HL-60 (cell line): Measurements from ENCODE around the gene ASTN2.

Experiments
- CTCF ChIP-seq: IDR thresholded peaks from one replicate; pipeline ENCODE4 v1.5.1; 2011; ENCODE audit warnings: low read length, control low read depth, inconsistent platforms; ENCODE audit not compliant: insufficient read depth
- POLR2AphosphoS5 ChIP-seq: IDR thresholded peaks from 2 replicates; pipeline ENCODE4 v1.6.1; 2012; ENCODE audit warnings: low read depth
- REST ChIP-seq: IDR thresholded peaks from 2 replicates; pipeline ENCODE4 v1.6.1; 2012; ENCODE audit warnings: low read depth; ENCODE audit not compliant: insufficient replicate concordance

- TF ChIP-seq CTCF (no peak), POLR2AphosphoS5 (no peak), REST (no peak)
Observed at GRCh38 chr9:117075636-117076035, 339.2 kb downstream of the ASTN2 start.
